Esophagus mucosa (tissue), 1 donor: Measurements from ENCODE around the gene TPD52L2. TPM values are rescaled to one million over a fixed set of nuclear protein-coding genes. Genes with fewer than 3 reads are reported as not detected.
A peak's percentile ranks its signal among the peaks of the same experiment; 100 is the strongest.
"Not testable (repeated sequence)": the region's sequence is repeated elsewhere in the genome, so short reads cannot be mapped to it uniquely, and the experiment has no call there.

Experiments
- ATAC-seq: fragments of 200-7000 bp; cut with Tn5 transposase; one replicate; pipeline ENCODE4 v1.9.1; 2020
- total RNA-seq: library from RNA; stranded (reverse); gene quantifications from one replicate; pipeline ENCODE4 v1.2.4, GENCODE V29; 2023
- donor health status: DM: yes; HTN: yes; CAD: no.

Gene TPD52L2
- total RNA-seq, 1 donor from 2014 or later: 90.6 TPM

- ATAC-seq: no peak
Measured at GRCh38 chr20:63856098-63856511, 9.0 kb upstream of the TPD52L2 start.

DNA sequence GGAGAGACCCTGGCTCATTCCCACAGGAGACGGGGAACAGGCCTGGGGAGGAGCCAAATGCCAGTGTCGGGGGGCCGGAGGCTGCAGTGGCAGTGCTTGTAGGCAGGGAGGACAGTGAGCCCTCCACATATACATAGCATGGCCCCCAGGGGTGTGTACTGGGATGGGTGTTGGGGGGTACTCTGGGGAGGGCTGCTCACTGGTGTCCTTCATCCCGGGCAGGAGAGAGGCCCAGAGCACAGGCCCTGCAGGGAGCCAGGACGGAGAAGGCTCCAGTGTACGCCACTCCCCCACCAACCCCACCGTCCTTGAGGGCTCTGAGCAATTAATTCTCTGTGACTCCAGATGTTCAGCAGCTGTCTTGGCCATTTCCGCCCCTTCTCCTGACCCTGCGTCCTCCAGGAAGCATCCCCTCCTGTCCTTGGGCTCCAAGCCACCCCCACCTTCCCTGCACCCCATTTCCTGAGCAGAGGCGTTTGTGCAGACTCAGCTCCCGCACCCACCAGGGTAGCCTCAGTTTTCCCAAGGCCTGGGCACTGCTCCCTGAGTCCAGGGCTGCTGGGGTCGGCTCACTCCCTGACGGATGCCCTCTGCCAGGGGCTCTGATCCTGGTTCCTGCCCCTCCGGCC lies 7.2 kb upstream of the TPD52L2 start:
- peak; percentile 2 for ATAC-seq

GRCh38 chr20:63858393-63859165 lies 6.5 kb upstream of the TPD52L2 start:
- peak; percentile 4 for ATAC-seq

DNA sequence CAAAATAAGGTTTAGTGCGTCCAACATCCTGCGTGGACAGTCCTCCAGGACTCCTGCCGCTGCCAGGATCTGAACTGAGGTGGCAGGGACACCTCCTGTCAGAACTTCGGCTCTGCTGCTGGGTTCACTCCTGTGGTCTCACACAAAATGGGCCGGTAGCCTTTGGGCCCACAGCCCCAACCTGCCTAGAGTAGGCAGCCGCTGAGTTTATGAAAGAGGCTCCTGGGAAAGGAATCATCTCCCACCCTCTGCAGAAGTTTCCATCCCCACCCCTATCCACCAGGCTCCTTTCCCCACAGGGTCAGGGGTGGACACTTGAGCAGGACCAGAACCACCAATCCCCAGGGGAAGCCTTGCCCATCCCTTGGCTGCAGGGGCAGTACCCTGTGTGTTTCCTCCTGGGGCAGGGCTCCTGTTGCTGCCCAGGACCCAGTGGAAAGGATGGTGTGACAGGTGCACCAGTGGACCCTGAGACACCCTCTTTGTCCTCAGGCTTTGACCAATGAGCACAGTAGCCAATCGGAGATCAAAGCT lies 5.8 kb upstream of the TPD52L2 start:
- ATAC-seq: no peak

DNA sequence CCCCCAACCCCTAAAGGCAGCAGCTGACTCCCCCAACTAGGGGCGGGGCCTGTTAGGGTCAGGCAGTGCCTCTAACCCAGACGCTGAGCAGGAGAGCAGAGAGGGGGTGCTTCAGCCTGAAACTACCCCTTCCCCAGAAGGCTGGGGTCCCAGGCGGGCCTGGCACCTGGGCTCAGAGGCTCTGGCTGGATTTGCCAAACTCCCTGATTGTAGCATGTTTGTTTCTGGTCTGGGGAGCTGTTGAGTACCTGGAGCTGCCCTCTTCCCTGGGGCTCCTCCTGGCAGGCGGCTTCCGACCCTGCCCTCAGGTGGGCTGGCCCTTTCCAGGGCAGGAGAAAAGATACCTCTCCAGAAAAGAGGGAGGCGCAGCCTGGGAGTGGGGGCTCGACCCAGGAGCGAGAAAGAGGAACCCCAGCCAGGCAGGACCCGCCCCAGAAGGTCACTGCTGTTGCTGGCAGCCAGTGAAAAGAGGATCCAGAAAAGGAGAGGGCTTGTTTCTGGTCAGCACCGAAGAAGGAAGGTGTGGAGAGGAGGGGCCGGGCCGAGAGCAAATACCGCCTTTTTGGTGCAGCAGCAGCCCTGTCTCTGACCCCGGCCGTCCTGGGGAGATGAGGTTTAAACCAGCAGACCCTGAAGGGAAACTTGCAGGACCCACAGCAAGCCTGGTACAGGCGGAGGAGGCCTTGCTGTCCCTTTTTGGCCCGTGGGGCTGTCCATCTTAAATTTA lies 4.6 kb upstream of the TPD52L2 start:
- no peak for ATAC-seq

GRCh38 chr20:63861365-63861934 lies 3.6 kb upstream of the TPD52L2 start, which contains the start of gene ABHD16B:
TSS of gene ABHD16B (plus strand) at chr20:63861498. CDS start at chr20:63861541, 43 bp downstream.
- ATAC-seq: no peak

DNA sequence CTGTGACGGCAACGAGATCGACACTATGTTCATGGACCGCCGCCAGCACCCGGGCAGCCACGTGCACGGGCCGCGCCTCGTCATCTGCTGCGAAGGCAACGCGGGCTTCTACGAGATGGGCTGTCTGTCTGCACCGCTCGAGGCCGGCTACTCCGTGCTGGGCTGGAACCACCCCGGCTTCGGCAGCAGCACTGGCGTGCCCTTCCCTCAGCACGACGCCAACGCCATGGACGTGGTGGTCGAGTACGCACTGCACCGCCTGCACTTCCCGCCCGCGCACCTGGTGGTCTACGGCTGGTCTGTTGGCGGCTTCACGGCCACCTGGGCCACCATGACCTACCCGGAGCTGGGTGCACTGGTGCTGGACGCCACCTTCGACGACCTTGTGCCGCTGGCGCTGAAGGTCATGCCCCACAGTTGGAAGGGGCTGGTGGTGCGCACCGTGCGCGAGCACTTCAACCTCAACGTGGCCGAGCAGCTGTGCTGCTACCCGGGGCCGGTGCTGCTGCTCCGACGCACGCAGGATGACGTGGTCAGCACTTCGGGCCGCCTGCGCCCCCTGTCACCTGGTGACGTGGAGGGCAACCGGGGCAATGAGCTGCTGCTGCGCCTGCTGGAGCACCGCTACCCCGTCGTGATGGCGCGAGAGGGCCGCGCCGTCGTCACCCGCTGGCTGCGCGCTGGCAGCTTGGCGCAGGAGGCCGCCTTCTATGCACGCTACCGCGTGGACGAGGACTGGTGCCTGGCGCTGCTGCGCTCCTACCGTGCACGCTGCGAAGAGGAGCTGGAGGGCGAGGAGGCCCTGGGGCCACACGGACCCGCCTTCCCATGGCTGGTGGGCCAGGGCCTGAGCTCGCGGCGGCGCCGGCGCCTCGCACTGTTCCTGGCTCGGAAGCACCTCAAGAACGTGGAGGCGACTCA lies 2.8 kb upstream of the TPD52L2 start:
- no peak for ATAC-seq

DNA sequence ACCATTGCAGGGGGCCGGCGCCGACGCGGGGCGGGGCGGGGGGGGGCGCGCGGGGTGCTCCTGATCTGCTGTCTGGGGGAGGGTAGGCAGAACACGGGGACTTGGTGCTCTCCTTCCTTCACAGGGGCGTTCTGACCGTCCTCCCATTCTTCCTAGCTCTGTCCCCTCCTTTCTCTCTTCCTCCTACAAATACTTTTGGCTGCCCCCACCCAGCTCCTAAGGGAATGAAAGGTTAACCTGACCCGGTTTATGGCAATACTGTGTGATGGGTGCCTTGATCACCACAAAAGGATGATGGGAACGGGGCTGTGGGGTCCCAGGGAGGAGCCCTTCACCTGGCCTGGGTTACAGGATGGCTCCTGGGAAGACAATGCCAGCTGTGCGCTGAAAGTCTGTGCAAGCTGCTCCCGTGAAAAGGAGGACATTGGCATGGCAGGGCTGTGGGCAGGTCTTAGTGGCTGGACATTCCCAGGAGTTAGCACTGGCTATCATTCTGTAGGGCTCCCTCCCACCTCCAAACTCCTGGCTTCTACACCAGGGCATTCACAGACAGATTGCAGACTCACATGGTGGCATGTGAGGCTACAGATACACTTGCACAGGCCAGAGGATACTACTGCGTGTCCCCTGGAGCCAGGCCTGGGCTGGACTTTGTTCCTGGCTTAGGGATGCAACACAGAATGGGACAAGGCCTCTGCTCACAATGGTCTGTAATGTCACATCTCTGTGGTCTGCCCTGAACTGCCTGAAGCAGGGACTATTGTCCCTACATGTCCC lies 1.9 kb upstream of the TPD52L2 start:
- no peak for ATAC-seq

- peak; percentile 72 for ATAC-seq
Measured at GRCh38 chr20:63863798-63864544, 1.1 kb upstream of the TPD52L2 start.

- no peak for ATAC-seq
Measured at GRCh38 chr20:63864545-63864977, 509 bp upstream of the TPD52L2 start.

- not testable (repeated sequence) for ATAC-seq
Measured at GRCh38 chr20:63867042-63867441, 2.0 kb downstream of the TPD52L2 start.

GRCh38 chr20:63868264-63868663 lies 3.2 kb downstream of the TPD52L2 start:
- no peak for ATAC-seq

GRCh38 chr20:63873477-63873971 lies 8.5 kb downstream of the TPD52L2 start:
- ATAC-seq: peak; percentile 95

DNA sequence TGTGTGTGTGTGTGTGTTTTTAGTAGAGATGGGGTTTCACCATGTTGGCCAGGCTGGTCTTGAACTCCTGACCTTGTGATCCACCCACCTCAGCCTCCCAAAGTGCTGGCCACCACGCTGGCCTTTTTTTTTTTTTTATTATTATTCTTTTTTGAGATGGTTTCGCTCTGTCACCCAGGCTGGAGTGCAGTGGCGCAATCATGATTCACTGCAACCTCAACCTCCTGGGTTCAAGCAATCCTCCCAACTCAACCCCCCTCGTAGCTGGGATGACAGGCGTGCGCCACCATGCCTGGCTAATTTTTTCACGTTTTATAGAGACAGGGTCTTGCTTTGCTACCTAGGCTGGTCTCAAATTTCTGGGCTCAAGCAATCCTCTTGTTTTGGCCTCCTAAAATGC lies 9.2 kb downstream of the TPD52L2 start:
- ATAC-seq: not testable (repeated sequence)

- no peak for ATAC-seq
Measured at GRCh38 chr20:63876489-63877036, 11.5 kb downstream of the TPD52L2 start.

DNA sequence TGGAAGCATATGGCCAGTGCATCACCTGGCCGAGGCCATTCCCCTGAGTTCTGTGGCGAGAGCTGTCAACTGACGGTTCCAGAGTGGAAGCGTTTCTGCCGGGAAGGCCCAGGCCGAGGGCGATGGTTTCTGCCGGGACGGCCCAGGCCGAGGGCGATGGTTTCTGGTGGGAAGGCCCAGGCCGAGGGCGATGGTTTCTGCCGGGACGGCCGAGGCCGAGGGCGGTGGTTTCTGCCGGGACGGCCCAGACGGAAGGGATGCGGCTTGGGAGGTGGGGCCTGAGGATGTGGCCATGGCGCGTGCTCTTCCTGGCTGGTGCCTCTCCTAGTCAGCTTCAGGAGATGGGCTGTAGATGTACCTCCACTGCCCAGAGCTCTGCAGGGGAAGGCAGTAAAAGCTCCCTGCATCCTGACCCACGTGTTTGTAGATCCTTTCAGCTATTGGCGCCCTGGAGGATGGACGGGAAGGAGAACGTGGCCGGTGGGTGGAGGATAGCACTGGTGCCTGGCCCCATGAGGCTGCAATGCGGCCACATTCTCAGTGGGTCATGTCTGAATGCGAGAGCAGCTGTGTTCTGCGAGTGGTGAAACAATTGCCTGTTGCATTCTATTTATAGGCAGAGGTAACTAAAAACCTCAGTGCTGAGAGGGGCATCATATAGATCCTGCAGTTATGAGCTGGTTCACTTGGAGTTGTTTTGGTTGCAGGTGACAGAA lies 12.8 kb downstream of the TPD52L2 start:
- ATAC-seq: no peak

GRCh38 chr20:63878899-63879663 lies 14.0 kb downstream of the TPD52L2 start:
- ATAC-seq: no peak

- not testable (repeated sequence) for ATAC-seq
Measured at GRCh38 chr20:63880901-63881300, 15.8 kb downstream of the TPD52L2 start.
